Measurements from ENCODE around the gene HPS4. TPM values are rescaled to one million over a fixed set of nuclear protein-coding genes. Genes with fewer than 3 reads are reported as not detected.

The HPS4 gene
- total RNA-seq, 3 donors from 2014 or later, result 29.0 to 43.6 (median 35.4) TPM

GRCh38 chr22:26508148-26508547 is 24.6 kb upstream of the HPS4 start:
- H3K4me3 ChIP-seq, result no peak overlapping the region
- intact Hi-C loops (cut with DNase I; ENCODE audit: low total_unique reads), result no loop called here
- H3K27me3 ChIP-seq, result no peaks in the 10 kb centered on the region
- H3K27ac ChIP-seq, result no peak overlapping the region
- H3K36me3 ChIP-seq, result peaks cover 13% of the 10 kb centered on the region
- DNase-seq (ENCODE audit: low spot score in 2 of 2), result no peak
- H3K9me3 ChIP-seq, result no peaks in the 10 kb centered on the region
- peaks cover 0 to 9% of the 10 kb centered on the region in 2 donors for H3K4me1 ChIP-seq
- TF ChIP-seq CTCF (IDR thresholded peaks at IDR 0.05) (no peak), POLR2AphosphoS5 (IDR thresholded peaks at IDR 0.05) (no peak), POLR2A (IDR thresholded peaks at IDR 0.05) (no peak)

- H3K36me3 ChIP-seq, result peaks cover 24% of the 10 kb centered on the region
Measured at GRCh38 chr22:26503758-26504157, 20.2 kb upstream of the HPS4 start.

GRCh38 chr22:26502688-26503561 is 19.3 kb upstream of the HPS4 start:
- Histone ChIP-seq H3K9me3 (no peaks in the 10 kb centered on the region), H3K4me3 (no peak overlapping the region), H3K4me1 (no peaks in the 10 kb centered on the region), H3K27me3 (no peaks in the 10 kb centered on the region), H3K27ac (peak overlapping the region in 1 of 2 donors; percentile 9), H3K36me3 (peaks cover 27% of the 10 kb centered on the region)
- TF ChIP-seq CTCF (IDR thresholded peaks at IDR 0.05) (peak in 1 of 3 donors; percentile 45), POLR2A (IDR thresholded peaks at IDR 0.05) (no peak)
- no peak for DNase-seq (ENCODE audit: low spot score in 2 of 2)
- intact Hi-C loops (cut with DNase I; ENCODE audit: low total_unique reads), result no loop called here

More at GRCh38 chr22:26503758-26504157, 20.2 kb upstream of the HPS4 start:
- intact Hi-C loops (cut with DNase I; ENCODE audit: low total_unique reads), result no loop called here
- Histone ChIP-seq H3K4me1 (no peaks in the 10 kb centered on the region), H3K4me3 (no peak overlapping the region), H3K27ac (peak overlapping the region in 1 of 2 donors; percentile 9), H3K27me3 (no peaks in the 10 kb centered on the region), H3K9me3 (no peaks in the 10 kb centered on the region)
- DNase-seq (ENCODE audit: low spot score in 2 of 2), result no peak
- TF ChIP-seq POLR2A (IDR thresholded peaks at IDR 0.05), result no peak
- TF ChIP-seq CTCF (IDR thresholded peaks at IDR 0.05), result no peak
- TF ChIP-seq POLR2AphosphoS5 (IDR thresholded peaks at IDR 0.05), result no peak

GRCh38 chr22:26501996-26502395 is 18.4 kb upstream of the HPS4 start:
- no peaks in the 10 kb centered on the region for H3K9me3 ChIP-seq
- H3K36me3 ChIP-seq, result peaks cover 23% of the 10 kb centered on the region
- no peaks in the 10 kb centered on the region for H3K27me3 ChIP-seq
- H3K27ac ChIP-seq, result no peak overlapping the region
- H3K4me3 ChIP-seq, result no peak overlapping the region
- H3K4me1 ChIP-seq, result no peaks in the 10 kb centered on the region
- TF ChIP-seq POLR2AphosphoS5 (IDR thresholded peaks at IDR 0.05) (no peak), CTCF (IDR thresholded peaks at IDR 0.05) (no peak), POLR2A (IDR thresholded peaks at IDR 0.05) (no peak)
- DNase-seq (ENCODE audit: low spot score in 2 of 2), result no peak
- intact Hi-C loops (cut with DNase I; ENCODE audit: low total_unique reads), result no loop called here

- intact Hi-C loops (cut with DNase I; ENCODE audit: low total_unique reads), result no loop called here
- Histone ChIP-seq H3K9me3 (no peaks in the 10 kb centered on the region), H3K4me3 (no peak overlapping the region), H3K27me3 (no peaks in the 10 kb centered on the region), H3K36me3 (peaks cover 30% of the 10 kb centered on the region), H3K27ac (no peak overlapping the region), H3K4me1 (no peaks in the 10 kb centered on the region)
- no peak for DNase-seq (ENCODE audit: low spot score in 2 of 2)
- TF ChIP-seq POLR2A (IDR thresholded peaks at IDR 0.05) (no peak), POLR2AphosphoS5 (IDR thresholded peaks at IDR 0.05) (no peak), CTCF (IDR thresholded peaks at IDR 0.05) (no peak)
Measured at GRCh38 chr22:26499188-26499703, 15.7 kb upstream of the HPS4 start.
